GM19468 (cell line): ENCODE results near the gene COPS3.
"Not testable (repeated sequence)": the region's sequence is repeated elsewhere in the genome, so short reads cannot be mapped to it uniquely, and the experiment has no call there.

Source experiments
- ATAC-seq: cut with Tn5 transposase; IDR thresholded peaks from one replicate; pipeline ENCODE4 v1.9.1; 2021; ENCODE audit warnings: mild to moderate bottlenecking, moderate library complexity, moderate number of reproducible peaks; ENCODE audit not compliant: unreplicated experiment; ENCODE audit errors: extremely low read depth

COPS3 gene

DNA sequence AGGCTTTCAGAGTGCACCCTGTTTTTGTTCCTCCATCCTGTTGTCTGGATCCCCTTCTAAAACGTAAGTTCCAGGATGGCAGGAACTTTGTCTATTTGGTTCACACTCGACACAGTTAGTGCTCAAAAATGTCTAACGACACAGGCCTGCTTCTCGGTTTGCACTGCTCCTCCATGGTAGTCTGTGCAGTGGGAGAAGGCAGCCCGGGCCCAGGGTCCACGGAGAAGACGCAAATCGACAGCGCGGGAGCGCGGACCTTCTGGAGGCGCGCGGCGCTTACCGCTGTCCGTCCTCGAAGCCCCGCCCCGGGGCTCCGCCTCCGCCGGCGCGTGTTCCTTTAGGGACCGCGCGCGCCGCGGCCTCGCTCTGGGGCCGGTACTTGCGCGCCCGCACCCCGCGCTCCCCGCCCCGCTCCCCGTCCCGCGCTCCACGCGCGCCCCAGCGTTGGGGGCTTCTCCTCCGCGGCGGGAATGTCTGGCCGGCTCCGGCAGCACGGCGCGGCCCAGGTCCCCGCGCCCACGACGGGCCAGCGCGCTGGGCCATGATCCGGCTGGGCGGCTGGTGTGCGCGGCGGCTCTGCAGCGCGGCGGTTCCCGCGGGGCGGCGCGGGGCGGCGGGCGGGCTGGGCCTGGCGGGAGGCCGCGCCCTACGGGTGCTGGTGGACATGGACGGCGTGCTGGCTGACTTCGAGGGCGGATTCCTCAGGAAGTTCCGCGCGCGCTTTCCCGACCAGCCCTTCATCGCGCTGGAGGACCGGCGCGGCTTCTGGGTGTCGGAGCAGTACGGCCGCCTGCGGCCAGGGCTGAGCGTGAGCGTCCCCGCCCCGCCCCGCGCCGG is 22.2 kb upstream of the COPS3 start, which contains the start of gene NT5M:
NT5M (plus strand) TSS at position 364 of the 837 bp plus-strand sequence; CDS start at position 542, 178 bp downstream.
- no peak for ATAC-seq

- ATAC-seq: not testable (repeated sequence)
Measured at GRCh38 chr17:17301659-17302058, 20.6 kb upstream of the COPS3 start.

- no peak for ATAC-seq
Measured at GRCh38 chr17:17300624-17301568, 19.9 kb upstream of the COPS3 start.

- no peak for ATAC-seq
Measured at GRCh38 chr17:17298108-17298507, 17.1 kb upstream of the COPS3 start.

GRCh38 chr17:17297217-17297616 is 16.2 kb upstream of the COPS3 start:
- ATAC-seq: no peak

- ATAC-seq: no peak
Measured at GRCh38 chr17:17295141-17295540, 14.1 kb upstream of the COPS3 start.

- no peak for ATAC-seq
Measured at GRCh38 chr17:17289701-17290100, 8.7 kb upstream of the COPS3 start.

- no peak for ATAC-seq
Measured at GRCh38 chr17:17289086-17289485, 8.0 kb upstream of the COPS3 start.

- no peak for ATAC-seq
Measured at GRCh38 chr17:17285951-17286350, 4.9 kb upstream of the COPS3 start.

- no peak for ATAC-seq
Measured at GRCh38 chr17:17279316-17279715, 1.7 kb downstream of the COPS3 start.

DNA sequence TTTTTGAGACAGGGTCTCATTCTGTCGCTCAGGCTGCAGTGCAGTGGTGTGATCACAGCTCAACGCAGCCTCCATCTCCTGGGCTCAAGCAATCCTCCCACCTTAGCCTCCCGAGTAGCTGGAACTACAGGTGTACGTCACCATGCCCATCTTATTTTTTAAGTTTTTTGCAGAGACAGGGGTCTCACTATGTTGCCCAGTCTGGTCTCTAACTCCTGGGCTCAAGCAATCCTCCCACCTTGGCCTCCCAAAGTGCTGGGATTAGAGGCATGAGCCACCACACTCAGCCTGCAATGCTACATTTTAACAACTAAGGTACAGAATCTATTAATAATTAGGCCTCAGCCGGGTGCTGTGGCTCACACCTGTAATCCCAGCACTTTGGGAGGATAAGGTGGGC is 3.6 kb downstream of the COPS3 start:
- ATAC-seq: not testable (repeated sequence)

GRCh38 chr17:17275971-17276370 is 5.1 kb downstream of the COPS3 start:
- ATAC-seq: no peak

GRCh38 chr17:17269926-17270773 is 10.9 kb downstream of the COPS3 start:
- no peak for ATAC-seq

GRCh38 chr17:17264430-17264829 is 16.6 kb downstream of the COPS3 start:
- no peak for ATAC-seq

DNA sequence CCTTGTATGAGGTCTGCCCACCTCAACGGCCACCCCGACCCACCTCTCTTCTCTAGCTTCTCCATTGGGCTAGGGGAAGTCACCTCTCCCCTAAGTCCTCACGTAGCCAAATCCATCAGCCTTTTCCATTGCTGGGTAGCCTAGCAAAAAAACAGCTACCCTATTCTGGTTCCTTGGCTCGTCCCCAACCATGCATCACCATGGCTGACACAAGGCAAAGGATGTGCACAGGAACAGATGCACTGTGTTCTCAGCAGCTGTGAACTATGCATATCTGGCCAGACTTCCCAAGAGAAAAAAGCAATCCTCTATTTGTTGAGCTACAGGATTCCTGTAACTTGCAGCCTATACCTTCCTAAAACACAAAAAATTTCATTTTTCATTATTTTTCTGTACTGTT is 22.0 kb downstream of the COPS3 start:
- ATAC-seq: no peak

DNA sequence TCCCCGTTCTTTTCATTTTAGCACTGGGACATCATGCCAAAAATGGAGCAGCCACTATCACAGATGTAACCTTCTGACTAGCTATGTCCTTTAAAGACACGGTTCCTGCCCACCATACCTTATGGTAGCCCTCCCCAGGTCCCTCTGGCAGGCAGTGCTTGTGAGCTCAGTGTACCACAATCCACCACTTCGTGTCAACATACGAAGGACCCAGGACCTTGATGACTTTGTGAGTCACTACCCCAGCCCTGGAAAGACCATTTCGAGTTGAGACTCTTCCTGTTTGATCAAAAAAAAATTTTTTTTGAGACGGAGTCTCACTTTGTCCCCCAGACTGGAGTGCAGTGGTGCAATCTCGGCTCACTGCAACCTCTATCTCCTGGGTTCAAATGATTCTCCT is 23.0 kb downstream of the COPS3 start:
- no peak for ATAC-seq

DNA sequence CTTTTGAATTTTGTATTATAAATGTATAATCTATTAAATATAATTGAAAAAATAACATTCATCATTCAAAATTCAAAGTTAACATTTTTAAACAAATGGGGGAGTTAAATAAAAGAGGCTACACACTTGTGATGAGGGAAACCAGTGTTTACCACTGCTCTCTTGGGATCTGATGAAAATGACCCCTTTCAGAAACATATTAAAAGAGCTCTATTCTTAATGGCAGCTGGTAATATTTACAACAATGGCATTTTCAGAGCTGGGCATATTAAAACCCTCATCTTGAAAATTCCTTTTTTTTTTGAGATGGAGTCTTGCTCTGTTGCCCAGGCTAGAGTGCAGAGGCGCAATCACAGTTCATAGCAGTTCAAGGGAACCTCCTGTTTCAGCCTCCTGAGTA is 24.7 kb downstream of the COPS3 start:
- ATAC-seq: no peak

- ATAC-seq: not testable (repeated sequence)
Measured at GRCh38 chr17:17255689-17256088, 25.4 kb downstream of the COPS3 start.

- ATAC-seq: no peak
Measured at GRCh38 chr17:17254036-17254435, 27.0 kb downstream of the COPS3 start.

GRCh38 chr17:17253406-17253805 is 27.6 kb downstream of the COPS3 start:
- ATAC-seq: no peak
